GM18951 (cell line): ENCODE measurements around the gene SMIM14.
"Not testable (repeated sequence)": the region's sequence is repeated elsewhere in the genome, so short reads cannot be mapped to it uniquely, and the experiment has no call there.

ENCODE experiments used
- POLR2A ChIP-seq: IDR thresholded peaks from 4 replicates; pipeline ENCODE4 v1.6.1; 2011; ENCODE audit warnings: mild to moderate bottlenecking; ENCODE audit not compliant: insufficient read length, insufficient read depth; ENCODE audit errors: extremely low read depth
- in situ Hi-C: fragments of 300-500 bp; cut with MboI; formaldehyde crosslinking; loops from one replicate; pipeline ENCODE4 v1.12.0; 2022; ENCODE audit warnings: low sequenced_read_pairs, mixed read lengths, inconsistent platforms; ENCODE audit not compliant: unreplicated experiment

The SMIM14 gene

GRCh38 chr4:39525822-39526690 is 112.6 kb downstream of the SMIM14 start:
- in situ Hi-C loops, result no loop called here
- TF ChIP-seq POLR2A, result no peak

GRCh38 chr4:39524161-39524957 is 114.3 kb downstream of the SMIM14 start:
- TF ChIP-seq POLR2A, result no peak
- in situ Hi-C loops, result no loop called here

- no peak for TF ChIP-seq POLR2A
These were observed 116.6 kb downstream of the SMIM14 start for GRCh38 chr4:39522068-39522467.

GRCh38 chr4:39521253-39521919 is 117.3 kb downstream of the SMIM14 start:
- in situ Hi-C loops, result no loop called here
- TF ChIP-seq POLR2A, result no peak

More at GRCh38 chr4:39522068-39522467, 116.6 kb downstream of the SMIM14 start:
- in situ Hi-C loops, result no loop called here

- in situ Hi-C loops, result no loop called here
- no peak for TF ChIP-seq POLR2A
These were observed 120.2 kb downstream of the SMIM14 start for GRCh38 chr4:39518484-39518883.

- in situ Hi-C loops, result no loop called here
- no peak for TF ChIP-seq POLR2A
These were observed 122.2 kb downstream of the SMIM14 start for GRCh38 chr4:39516407-39516966.

GRCh38 chr4:39515669-39516401 is 122.8 kb downstream of the SMIM14 start:
- in situ Hi-C loops, result not testable (repeated sequence)

- no peak for TF ChIP-seq POLR2A
- in situ Hi-C loops, result no loop called here
These were observed 123.7 kb downstream of the SMIM14 start for GRCh38 chr4:39514888-39515401.

- in situ Hi-C loops, result not testable (repeated sequence)
These were observed 124.4 kb downstream of the SMIM14 start for GRCh38 chr4:39514266-39514665.

GRCh38 chr4:39510348-39510929 is 128.2 kb downstream of the SMIM14 start:
- no peak for TF ChIP-seq POLR2A
- in situ Hi-C loops, result no loop called here

- TF ChIP-seq POLR2A, result no peak
- in situ Hi-C loops, result no loop called here
These were observed 133.1 kb downstream of the SMIM14 start for GRCh38 chr4:39505581-39505980.

GRCh38 chr4:39504538-39504937 is 134.1 kb downstream of the SMIM14 start:
- in situ Hi-C loops, result no loop called here
- TF ChIP-seq POLR2A, result no peak

- in situ Hi-C loops, result not testable (repeated sequence)
These were observed 136.0 kb downstream of the SMIM14 start for GRCh38 chr4:39502664-39503035.
